ENCODE measurements around the gene UPK3B.
"Not testable (repeated sequence)": the region's sequence is repeated elsewhere in the genome, so short reads cannot be mapped to it uniquely, and the experiment has no call there.

UPK3B gene

DNA sequence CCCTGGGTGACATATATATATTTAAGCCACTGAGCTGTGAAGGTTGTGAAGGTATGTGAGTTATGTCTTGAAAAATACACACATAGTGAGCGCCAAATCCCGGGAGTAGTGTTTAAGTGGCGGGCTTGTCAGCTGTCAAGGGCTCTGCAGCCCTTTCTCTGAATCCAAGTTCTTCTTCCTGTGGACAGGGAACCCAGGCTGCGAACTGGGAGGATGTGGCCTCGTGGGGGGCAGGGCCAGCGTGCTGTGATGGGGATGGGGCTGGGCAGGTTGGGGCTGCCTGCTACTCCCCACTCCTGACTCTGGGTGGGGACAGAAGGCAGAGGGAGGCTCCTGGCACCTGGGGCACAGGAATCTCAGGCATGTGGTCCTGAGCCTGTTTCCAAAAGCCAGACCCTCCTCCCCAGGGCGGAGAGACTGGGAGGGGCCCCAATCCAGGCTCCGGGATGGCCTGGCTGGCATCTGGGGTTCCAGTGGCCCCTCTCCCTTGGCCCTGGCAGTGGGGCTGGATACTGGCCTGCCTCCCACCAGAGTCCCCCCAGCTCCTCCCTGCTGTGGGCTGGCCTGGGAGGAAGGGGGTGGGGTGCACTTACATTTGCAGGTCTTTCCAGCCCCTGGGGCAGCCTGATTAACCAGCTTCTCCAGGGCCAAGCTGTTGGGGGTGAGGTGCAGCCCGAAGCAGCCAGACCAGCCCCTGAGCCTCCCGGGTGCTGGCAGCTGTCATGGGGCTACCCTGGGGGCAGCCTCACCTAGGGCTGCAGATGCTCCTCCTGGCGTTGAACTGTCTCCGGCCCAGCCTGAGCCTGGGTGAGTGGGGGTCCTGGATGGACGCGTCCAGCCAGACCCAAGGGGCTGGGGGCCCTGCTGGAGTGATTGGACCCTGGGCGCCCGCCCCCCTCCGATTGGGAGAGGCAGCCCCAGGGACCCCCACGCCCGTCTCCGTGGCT is at the start of gene UPK3B:
Gene UPK3B (plus strand): TSS at position 622 of the 947 bp plus-strand sequence. CDS start 101 bp downstream, at position 723.
- DNase-seq (ENCODE audit: low spot score) = no peak

DNA sequence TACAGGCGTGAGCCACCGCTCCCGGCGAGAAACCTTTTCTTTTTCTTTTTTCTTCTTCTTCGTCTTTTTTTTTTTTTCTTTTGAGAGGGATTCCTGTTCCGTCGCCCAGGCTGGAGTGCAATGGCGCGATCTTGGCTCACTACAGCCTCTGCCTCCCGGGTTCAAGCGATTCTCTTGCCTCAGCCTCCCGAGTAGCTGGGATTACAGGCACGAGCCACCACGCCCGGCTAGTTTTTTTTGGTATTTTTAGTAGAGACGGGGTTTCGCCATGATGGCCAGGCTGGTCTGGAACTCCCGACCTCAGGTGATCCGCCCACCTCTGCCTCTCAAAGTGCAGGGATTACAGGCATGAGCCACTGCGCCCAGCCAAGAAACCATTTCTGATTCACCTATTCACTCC is 49.6 kb upstream of the UPK3B start:
- not testable (repeated sequence) for DNase-seq (ENCODE audit: low spot score)

DNA sequence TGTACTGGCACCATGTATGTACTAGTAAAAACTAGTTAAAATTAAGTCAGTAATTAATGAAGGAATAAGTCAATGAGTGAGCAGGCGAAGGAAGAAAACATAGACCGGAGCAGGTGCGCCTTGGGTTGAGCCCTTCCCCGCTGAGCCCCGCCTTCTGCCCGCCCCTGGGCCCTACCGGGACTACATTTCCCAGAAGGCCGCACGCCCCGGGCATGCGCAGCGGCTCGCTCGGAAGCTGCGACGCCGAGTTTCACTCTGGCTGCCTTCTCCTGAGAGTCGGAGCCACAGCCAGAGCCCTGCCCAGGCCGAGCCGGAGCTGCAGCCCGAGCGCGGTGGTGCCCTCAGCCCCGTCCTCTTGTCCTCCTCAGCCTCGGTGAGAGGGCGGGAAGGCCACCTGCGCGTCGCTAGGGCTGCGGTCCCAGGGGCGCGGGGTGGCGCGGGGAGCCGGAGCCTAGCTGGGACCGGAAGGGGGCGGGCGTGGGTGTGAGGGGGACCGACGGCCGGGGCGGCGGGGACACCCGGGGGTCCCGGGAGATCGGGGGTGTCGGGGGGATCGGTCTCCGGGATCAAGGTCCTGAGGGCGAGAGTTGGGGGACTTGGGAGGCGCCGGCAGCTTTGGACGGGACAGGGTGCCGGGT is 48.8 kb upstream of the UPK3B start, which contains the start of gene DTX2:
Gene DTX2 (plus strand): TSS at position 246 of the 638 bp plus-strand sequence. CDS start 18,801 bp downstream, outside the sequence.
- DNase-seq (ENCODE audit: low spot score) = peak; percentile 29

DNA sequence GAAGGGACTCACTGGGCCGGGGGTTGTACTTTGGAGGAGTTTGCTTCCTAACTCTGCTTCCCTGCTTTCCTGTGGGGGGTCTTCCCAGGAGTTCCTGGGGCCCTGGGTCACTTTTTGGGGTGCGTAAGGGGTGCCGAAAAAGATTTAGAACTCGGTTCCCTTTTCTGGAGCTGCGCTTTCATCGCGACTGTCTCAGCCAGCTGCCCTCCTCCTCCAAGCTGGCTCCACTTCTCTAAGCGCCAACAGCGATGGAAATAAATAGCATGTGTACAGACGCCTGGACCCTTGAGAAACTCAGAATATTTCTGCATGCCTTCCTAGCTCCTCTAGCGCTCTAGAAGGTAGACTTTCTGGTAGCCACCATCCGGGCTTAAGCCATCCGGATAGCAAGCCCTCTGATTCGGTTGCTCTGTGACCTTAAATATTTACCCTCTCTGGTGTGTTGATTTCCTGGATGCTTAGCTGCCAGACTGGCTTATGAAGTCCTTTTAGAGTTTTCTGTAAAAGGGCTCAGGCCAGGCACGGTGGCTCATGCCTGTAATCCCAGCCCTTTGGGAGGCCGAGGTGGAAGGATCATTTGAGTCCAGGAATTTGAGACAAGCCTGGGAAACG is 48.0 kb upstream of the UPK3B start:
- not testable (repeated sequence) for DNase-seq (ENCODE audit: low spot score)

DNA sequence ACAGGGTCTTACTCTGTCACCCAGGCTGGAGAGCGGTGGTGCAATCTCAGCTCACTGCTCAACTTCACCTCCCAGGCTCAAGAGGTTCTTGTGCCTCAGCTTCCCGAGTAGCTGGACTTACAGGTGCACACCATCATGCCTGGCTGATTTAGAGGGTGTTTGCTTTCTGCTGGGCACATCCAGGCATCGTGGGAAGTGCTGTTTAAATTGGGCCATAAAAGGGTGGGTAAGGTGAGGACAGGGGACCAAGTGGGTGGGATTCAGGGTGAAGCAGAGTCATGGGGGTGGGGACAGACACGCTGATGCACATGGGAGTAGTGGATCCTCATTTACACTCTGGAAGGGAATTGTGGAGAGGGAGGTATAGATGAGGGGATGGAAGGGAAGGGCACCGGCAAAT is 45.4 kb upstream of the UPK3B start:
- not testable (repeated sequence) for DNase-seq (ENCODE audit: low spot score)

DNA sequence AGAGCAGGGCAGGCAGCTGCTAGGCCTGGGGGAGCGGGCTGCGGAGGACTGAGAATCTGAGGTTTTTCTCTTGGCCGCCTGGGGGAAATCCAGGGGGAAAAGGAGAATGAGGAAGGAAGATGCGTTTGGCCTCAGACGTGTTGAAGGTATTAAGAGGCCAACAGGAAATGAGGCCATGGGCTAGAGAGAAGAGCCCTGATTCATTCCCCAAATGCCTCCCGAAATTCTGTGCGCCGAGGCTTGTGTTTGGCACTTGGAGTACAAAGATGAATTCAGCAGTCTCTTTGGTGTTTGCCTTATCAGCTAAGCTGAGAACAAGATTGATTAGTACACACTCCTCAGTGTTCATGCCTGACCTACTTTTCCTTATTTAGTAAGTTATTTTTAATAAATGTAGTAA is 44.4 kb upstream of the UPK3B start:
- not testable (repeated sequence) for DNase-seq (ENCODE audit: low spot score)

DNA sequence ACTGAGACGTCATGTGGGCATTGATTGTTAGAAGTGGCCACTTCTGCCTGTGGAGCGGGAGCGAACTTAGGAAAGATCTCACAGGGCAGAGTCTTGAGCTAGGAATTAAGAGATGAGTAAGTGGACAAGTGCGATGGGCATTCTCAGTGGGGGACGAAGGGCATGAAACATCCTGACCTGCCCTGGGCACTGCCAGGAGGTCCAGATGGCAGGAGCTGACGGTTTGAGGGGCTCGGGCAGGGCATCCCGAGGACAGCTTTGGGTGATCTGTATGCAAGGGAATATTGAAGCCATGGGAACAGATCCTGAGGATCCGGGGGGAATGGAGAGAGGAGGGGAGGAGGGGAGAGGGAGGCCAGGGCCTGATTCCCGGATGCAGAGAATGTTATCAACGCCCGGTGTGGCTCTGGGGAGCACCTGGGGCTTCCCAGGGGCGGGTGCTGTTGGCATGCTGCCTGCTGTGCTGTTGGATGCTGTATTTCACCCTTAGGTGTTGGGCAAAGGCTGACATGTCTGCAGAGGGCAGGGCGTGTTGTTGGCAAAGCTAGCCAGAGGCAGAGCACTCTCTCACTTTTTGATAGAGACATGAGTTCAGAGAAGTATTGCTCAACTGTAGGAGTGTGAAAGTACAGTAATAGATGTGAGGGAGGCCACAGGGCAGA is 42.5 kb upstream of the UPK3B start:
- not testable (repeated sequence) for DNase-seq (ENCODE audit: low spot score)

DNA sequence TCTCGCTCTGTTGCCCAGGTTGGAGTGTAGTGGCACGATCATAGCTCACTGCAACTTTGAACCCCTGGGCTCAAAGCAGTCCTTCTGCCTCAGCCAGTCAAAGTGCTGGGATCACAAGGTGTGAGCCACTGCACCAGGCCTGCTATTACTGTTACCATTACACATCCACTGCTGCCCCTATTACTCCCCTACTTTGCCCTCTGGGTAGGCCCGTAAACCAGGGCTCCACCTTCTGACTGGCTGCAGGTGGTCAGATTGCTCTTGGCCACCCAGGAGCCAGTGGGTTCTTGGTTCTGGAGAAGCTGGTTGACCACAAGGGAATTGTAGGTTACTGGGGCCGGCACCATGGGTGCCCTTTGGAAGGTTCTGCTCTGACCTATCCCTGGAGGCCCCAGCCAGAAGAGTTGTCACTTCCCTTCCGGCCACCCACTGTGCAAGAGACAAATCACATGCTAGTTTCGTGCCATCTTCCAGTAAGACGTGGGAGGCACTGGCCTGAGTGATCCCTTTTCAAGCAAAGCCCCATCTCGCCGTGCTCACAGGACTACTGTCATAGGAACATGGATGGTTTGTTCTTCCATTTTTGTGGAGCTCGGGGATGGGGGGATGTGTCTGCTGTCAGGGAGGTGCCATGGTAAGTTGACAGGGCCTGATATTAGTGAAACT is 38.7 kb upstream of the UPK3B start:
- not testable (repeated sequence) for DNase-seq (ENCODE audit: low spot score)

DNA sequence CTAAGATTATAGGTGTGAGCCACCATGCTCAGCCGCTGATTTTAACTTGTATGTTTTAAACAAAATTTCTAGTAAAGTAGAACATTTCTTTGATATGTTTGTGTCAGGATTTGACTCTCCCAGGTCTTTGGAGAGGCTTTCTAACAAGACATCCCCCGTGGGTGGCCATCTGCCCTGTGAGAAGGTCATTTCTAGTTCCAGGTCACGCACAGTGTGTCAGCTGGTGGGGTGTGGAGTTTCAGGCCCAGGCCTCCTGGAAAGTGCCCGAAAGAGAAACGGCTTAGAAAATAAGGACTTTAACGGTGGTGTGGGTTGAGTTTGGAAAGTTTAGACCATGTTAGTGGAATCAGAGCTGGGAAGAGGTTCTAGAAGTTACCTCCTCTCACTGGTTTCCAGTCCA is 37.3 kb upstream of the UPK3B start:
- DNase-seq (ENCODE audit: low spot score) = not testable (repeated sequence)

DNA sequence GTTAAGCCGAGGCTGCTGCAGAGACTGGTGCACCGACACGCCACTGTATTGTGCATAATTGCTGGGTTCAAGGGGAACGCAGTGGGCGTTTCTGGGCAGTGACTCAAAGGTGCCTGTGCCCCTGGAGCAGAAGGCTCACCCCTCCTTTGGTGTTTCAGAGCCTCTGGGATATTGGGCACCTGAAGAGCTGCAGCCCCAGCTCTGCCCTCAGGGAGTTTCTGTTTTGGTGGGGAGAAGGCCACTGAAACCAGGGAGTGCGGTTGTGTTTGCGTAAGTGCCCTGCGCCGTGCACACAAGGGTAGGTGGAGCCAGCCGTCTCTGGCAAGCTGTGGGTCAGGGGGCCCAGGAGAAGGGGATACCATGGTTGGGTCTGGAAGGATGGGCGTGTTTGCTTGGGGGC is 34.1 kb upstream of the UPK3B start:
- not testable (repeated sequence) for DNase-seq (ENCODE audit: low spot score)

DNA sequence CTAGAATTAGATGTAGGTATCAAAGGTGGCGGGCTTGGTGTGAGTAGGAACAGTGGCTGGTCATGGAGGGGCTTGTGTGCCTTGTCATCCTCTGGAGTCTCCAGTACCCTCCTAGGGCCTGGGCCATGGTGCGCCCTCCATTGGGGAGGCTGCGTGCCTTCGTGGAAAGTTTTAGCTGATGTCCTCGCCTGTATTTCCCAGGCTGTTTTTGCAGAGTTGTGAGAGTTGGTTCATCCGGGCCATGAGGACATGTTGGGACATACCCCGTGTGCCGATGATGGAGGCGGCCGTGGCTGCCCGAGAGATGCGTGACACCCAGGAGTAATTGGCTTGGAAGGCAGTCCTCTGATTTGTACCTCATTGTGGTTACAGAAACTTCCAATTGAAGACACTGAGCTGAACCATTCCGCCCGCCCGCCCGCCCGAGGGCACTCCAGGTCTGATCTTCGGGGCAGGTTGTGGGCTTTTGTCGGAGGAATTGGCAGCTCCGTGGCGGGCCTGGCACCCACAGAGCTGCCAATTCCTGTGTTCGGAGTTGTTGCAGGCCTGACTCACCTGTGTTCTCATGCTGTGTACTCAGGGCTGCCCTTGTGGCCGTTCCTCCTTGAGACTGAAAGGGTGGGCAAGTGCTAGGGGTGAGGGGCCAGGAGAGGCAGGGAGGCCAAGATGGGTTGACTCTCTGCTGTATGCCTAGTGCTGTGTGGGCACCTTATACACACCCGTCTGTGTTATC is 33.4 kb upstream of the UPK3B start:
- DNase-seq (ENCODE audit: low spot score) = not testable (repeated sequence)

DNA sequence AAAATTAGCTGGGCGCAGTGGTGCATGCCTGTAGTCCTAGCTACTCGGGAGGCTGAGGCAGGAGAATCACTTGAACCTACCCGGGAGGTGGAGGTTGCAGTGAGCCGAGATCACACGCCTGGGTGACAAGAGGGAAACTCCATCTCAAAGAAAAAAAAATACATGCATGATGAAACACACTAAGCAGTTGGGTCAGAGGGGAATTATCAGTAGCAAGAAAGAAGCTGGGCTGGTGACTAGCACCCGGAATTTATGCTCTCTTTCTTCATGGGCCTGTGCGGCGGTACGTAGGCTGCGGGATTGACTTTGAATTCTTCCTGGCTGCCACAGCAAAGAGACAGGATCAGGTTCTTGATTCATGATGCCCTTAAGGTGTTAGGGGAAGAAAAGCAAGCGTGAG is 30.7 kb upstream of the UPK3B start:
- DNase-seq (ENCODE audit: low spot score) = not testable (repeated sequence)

DNA sequence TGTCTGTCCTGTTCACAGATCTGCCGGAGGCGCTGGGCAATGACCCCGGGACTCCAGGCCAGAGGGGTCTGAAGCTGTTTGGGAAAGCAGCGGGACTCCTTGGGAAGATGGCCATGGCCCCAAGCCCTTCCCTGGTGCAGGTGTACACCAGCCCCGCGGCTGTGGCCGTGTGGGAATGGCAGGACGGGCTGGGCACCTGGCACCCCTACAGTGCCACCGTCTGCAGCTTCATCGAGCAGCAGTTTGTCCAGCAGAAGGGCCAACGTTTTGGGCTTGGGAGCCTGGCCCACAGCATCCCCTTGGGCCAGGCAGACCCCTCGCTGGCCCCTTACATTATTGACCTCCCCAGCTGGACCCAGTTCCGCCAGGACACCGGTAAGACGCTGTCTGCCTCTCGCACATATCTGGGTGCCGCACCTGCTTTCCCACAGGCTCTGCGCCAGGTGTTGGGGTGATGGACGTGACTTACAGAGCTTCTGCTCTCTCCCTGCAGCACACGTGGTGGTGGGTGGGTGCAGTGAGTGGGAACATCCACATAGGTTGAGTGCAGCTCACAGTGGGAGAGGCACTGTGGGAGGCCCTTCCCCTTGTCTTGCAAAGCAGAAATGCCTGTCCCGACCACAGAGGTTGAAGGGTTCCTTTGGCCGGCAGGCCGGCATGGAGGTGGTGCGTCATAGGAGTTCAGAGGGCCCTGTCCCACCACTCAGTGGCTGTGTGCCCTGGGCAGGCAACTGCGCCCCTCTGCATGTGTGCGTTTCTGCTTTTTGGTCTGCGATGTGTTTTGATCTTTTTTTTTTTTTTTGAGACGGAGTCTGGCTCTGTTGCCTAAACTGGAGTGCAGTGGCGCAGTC is 29.7 kb upstream of the UPK3B start:
- DNase-seq (ENCODE audit: low spot score) = not testable (repeated sequence)

DNA sequence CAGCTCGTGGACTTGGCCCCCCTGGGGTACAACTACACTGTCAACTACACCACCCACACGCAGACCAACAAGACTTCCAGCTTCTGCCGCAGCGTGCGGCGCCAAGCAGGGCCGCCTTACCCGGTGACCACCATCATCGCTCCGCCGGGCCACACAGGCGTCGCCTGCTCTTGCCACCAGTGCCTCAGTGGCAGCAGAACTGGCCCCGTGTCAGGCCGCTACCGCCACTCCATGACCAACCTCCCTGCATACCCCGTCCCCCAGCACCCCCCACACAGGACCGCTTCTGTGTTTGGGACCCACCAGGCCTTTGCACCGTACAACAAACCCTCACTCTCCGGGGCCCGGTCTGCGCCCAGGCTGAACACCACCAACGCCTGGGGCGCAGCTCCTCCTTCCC is 27.7 kb upstream of the UPK3B start:
- DNase-seq (ENCODE audit: low spot score) = not testable (repeated sequence)

DNA sequence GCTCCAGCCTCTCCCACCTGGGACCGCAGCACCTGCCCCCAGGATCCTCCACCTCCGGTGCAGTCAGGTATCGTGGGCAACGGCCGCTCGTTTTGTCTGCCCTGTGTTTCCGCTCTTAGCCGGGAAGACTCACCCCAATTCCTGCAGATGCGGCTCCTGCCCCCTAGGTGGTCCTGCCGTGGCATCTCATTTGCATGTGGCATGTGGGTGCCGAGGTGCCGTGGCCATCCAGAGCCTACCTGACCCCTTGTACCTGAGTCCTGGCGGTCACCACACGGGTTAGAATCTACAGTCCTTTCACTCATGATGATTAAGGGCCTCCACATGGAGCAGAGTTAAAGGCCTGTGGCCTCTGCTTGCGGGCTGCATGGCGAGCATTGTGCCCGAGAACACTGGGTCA is 27.3 kb upstream of the UPK3B start:
- not testable (repeated sequence) for DNase-seq (ENCODE audit: low spot score)

DNA sequence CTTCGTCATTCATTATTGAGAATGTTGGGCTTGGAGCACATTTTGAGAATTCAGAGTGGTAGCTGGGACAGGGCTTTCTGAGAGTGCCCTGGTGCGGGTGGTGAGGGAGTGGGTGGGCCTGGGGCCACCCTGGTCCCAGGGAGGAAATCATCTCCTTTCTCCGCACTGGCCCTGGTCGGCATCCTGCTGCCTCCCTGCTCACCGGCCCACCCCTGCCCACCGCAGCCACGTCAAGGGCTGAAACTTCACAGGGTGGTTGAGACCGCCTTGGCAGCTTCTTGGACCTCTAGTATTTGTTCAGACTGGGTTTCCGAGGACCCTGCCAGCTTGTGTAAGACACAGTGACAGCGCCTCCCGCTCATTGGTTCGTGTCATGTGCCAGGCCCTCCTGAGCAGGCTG is 25.9 kb upstream of the UPK3B start:
- DNase-seq (ENCODE audit: low spot score) = not testable (repeated sequence)

DNA sequence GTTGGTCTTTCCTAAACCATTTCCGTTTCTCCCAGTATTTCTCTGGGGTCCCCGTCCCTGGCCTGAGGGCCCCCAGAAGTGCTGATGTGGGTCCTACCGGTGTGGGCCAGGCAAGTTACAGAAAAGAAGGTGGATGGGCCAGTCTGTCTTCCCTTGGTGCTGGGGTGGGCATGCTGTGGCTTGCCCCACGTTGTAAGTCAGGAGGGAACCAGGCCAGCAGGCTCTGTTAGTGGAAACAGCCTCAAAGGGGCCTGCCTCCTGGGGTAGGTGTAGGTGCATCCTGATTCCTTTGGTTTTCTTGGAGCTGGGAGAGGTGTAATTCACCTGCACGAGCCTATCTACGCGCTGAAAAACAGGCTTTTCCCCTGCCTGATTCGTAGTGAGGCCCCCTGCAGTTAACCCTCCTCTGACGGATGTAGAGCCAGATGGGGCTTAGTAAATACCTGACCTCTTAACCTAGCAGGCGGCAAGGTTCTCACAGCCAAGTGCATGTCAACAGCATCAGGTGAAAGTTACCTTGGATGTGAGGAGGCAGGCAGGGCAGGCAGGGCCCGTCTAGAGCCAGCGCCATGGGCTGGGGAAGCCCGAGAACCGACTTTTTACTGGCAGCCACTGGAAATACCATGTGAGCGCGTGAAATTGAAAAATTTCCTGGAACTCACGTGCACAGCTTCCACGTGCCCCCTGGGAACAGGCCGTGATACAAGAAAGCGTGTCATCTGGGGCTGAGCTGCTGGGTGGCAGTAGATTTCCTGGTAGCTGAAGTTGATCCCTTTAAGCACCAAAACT is 24.3 kb upstream of the UPK3B start:
- DNase-seq (ENCODE audit: low spot score) = not testable (repeated sequence)

DNA sequence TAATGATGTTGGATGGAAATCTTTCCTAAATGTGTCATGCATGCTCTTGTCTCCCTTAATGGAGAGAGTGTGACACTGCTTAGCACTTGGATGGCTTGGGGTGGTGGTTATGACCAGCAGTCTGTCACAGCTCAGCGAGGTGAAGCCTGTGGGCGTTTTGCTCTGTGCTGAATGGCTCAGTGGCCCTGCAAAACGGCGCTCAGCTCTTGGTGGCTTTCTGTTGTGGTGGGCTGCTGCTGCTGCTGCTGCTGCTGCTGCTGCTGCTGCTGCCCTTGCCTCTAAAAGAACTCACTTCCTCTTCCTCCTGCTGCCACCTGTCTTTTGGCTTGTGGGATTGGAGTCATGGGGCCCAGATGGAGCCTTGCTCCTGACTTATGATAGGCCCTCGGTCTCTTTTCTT is 23.7 kb upstream of the UPK3B start:
- peak; percentile 26 for DNase-seq (ENCODE audit: low spot score)

DNA sequence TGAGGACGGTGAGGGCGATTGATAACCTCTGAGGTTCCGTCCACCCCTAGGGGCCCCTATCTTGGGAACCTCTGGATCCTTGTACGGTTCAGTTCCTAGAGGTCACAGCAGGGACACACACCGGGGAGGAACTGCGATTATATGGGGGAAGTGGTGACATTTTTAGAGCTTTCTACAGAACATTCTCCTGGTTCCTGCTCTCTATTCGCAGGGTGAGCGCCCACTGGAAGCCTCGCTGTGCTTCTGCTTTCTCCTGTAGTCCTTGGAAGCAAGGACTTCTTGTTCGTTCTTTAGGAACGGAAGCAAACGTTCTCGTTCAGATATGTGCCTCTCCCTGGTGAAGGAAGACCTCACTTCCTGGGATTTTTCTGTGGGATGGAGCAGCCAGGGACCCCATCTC is 22.4 kb upstream of the UPK3B start:
- not testable (repeated sequence) for DNase-seq (ENCODE audit: low spot score)

Data from CD4-positive, alpha-beta T cell treated with Interleukin-15 for 4 hours (primary cell).